Measurements from ENCODE around the gene ZNF556.

GRCh38 chr19:2824129-2824528, 43.0 kb upstream of the ZNF556 start:
- TF ChIP-seq POLR2AphosphoS5 (IDR thresholded peaks at IDR 0.05; ENCODE audit: insufficient read depth in 1 of 2, low read depth in 1 of 2) (no peak), POLR2A (IDR thresholded peaks at IDR 0.05) (no peak)
- TF ChIP-seq, protein P1, sequence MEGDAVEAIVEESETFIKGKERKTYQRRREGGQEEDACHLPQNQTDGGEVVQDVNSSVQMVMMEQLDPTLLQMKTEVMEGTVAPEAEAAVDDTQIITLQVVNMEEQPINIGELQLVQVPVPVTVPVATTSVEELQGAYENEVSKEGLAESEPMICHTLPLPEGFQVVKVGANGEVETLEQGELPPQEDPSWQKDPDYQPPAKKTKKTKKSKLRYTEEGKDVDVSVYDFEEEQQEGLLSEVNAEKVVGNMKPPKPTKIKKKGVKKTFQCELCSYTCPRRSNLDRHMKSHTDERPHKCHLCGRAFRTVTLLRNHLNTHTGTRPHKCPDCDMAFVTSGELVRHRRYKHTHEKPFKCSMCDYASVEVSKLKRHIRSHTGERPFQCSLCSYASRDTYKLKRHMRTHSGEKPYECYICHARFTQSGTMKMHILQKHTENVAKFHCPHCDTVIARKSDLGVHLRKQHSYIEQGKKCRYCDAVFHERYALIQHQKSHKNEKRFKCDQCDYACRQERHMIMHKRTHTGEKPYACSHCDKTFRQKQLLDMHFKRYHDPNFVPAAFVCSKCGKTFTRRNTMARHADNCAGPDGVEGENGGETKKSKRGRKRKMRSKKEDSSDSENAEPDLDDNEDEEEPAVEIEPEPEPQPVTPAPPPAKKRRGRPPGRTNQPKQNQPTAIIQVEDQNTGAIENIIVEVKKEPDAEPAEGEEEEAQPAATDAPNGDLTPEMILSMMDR (IDR thresholded peaks at IDR 0.05): no peak

Measured in vagina (tissue), 2 donors.